K562 (cell line): ENCODE measurements around the gene CDC20. TPM values are rescaled to one million over a fixed set of nuclear protein-coding genes. Genes with fewer than 3 reads are reported as not detected.

Experiments used
- CBFA2T2 ChIP-seq: fragments of 450-650 bp; conservative IDR thresholded peaks from 2 replicates; pipeline ENCODE4 v1.6.1; 2017; ENCODE audit warnings: mild to moderate bottlenecking
- CBFB ChIP-seq: sonication (generic); formaldehyde crosslinking; IDR thresholded peaks from 2 replicates; pipeline ENCODE4 v1.4.0; 2020; ENCODE audit warnings: mild to moderate bottlenecking, missing genetic modification reagents
- CXXC5 ChIP-seq: fragments of 250-450 bp; sonication (Bioruptor Pico); IDR thresholded peaks from 2 replicates; pipeline ENCODE4 v1.8.0; 2022; ENCODE audit warnings: inconsistent platforms, mild to moderate bottlenecking, moderate library complexity
- DMBX1 ChIP-seq: fragments of 250-450 bp; sonication (Bioruptor Pico); IDR thresholded peaks from 2 replicates; pipeline ENCODE4 v1.8.0; 2022; ENCODE audit warnings: inconsistent platforms, mild to moderate bottlenecking, moderate library complexity, borderline replicate concordance
- ELF1 ChIP-seq: fragments of 200-800 bp; sonication (Bioruptor generic); IDR thresholded peaks from 2 replicates; pipeline ENCODE4 v1.6.1; 2016; ENCODE audit warnings: missing genetic modification characterization, missing compliant biosample characterization
- ETS2 ChIP-seq: IDR thresholded peaks from 2 replicates; pipeline ENCODE4 v1.6.1; 2016; ENCODE audit warnings: borderline replicate concordance, missing genetic modification characterization, mild to moderate bottlenecking, moderate library complexity, missing compliant biosample characterization; ENCODE audit not compliant: poor library complexity, severe bottlenecking
- GATA2 ChIP-seq: sonication (generic); formaldehyde crosslinking; IDR thresholded peaks from 2 replicates; pipeline ENCODE4 v1.4.0; 2020; ENCODE audit warnings: mild to moderate bottlenecking, missing genetic modification reagents
- KLF16 ChIP-seq: IDR thresholded peaks from 2 replicates; pipeline ENCODE4 v1.6.1; 2016; ENCODE audit warnings: antibody characterized with exemption
- MBD2 ChIP-seq: sonication (generic); IDR thresholded peaks from 2 replicates; pipeline ENCODE4 v1.6.1; 2016; ENCODE audit warnings: low read depth, borderline replicate concordance
- NBN ChIP-seq: fragments of 450-650 bp; IDR thresholded peaks from 2 replicates; pipeline ENCODE4 v1.6.1; 2016; ENCODE audit warnings: low read depth, mild to moderate bottlenecking
- NR1H2 ChIP-seq: sonication (generic); formaldehyde crosslinking; IDR thresholded peaks from 2 replicates; pipeline ENCODE4 v1.4.0; 2020; ENCODE audit warnings: mild to moderate bottlenecking, missing genetic modification reagents
- PML ChIP-seq: IDR thresholded peaks from 2 replicates; pipeline ENCODE4 v1.6.1; 2012; ENCODE audit warnings: low read length, inconsistent platforms
- RBBP5 ChIP-seq: fragments of 200-600 bp; sonication (generic); IDR thresholded peaks from 2 replicates; pipeline ENCODE4 v1.6.1; 2012; ENCODE audit warnings: borderline replicate concordance, mild to moderate bottlenecking, low read length, control low read depth, inconsistent platforms; ENCODE audit not compliant: insufficient read depth, poor library complexity, severe bottlenecking
- SAP30 ChIP-seq: fragments of 200-600 bp; sonication (generic); IDR thresholded peaks from 2 replicates; pipeline ENCODE4 v1.6.1; 2012; ENCODE audit warnings: borderline replicate concordance, low read depth, mild to moderate bottlenecking, moderate library complexity, low read length, control low read depth, inconsistent platforms; ENCODE audit not compliant: insufficient read depth, poor library complexity, severe bottlenecking
- SMAD4 ChIP-seq: fragments of 250-450 bp; sonication (Bioruptor Pico); conservative IDR thresholded peaks from 2 replicates; pipeline ENCODE4 v1.8.0; 2021; ENCODE audit warnings: inconsistent platforms, mild to moderate bottlenecking, moderate library complexity
- SMARCB1 ChIP-seq: IDR thresholded peaks from 2 replicates; pipeline ENCODE4 v1.6.1; 2011; ENCODE audit warnings: improper control_type of control experiment, low read depth; ENCODE audit not compliant: insufficient read length
- STAT5A ChIP-seq: IDR thresholded peaks from 2 replicates; pipeline ENCODE4 v1.6.1; 2012; ENCODE audit warnings: low read length, inconsistent platforms, borderline replicate concordance
- TAF9B ChIP-seq: fragments of 450-650 bp; IDR thresholded peaks from 2 replicates; pipeline ENCODE4 v1.6.1; 2018; ENCODE audit warnings: mild to moderate bottlenecking; ENCODE audit not compliant: partially characterized antibody
- ZFP30 ChIP-seq: fragments of 250-450 bp; sonication (Bioruptor Pico); IDR thresholded peaks from 2 replicates; pipeline ENCODE4 v1.8.0; 2022; ENCODE audit warnings: moderate library complexity, mild to moderate bottlenecking, inconsistent platforms, borderline replicate concordance
- ZFPM2 ChIP-seq: fragments of 250-450 bp; sonication (Bioruptor Pico); IDR thresholded peaks from 2 replicates; pipeline ENCODE4 v1.5.1; 2022; ENCODE audit warnings: mild to moderate bottlenecking
- ZHX1 ChIP-seq: fragments of 150-350 bp; conservative IDR thresholded peaks from 2 replicates; pipeline ENCODE4 v1.6.1; 2014; ENCODE audit warnings: low read length
- ZNF24 ChIP-seq: fragments of 450-650 bp; IDR thresholded peaks from 2 replicates; pipeline ENCODE4 v1.6.1; 2016
- ZNF431 ChIP-seq: sonication (generic); formaldehyde crosslinking; IDR thresholded peaks from 2 replicates; pipeline ENCODE4 v1.8.0; 2022; ENCODE audit warnings: mild to moderate bottlenecking, missing genetic modification reagents
- ZNF668 ChIP-seq: fragments of 250-450 bp; sonication (Bioruptor Pico); IDR thresholded peaks from 2 replicates; pipeline ENCODE4 v1.8.0; 2022; ENCODE audit warnings: mild to moderate bottlenecking, inconsistent platforms
- polyA plus RNA-seq, 8 experiments: library from polyadenylated mRNA; depleted of rRNA in 4 of 8; stranded (reverse) in 5 of 8; unstranded in 3 of 8; fragments of >200 nt; fragmentation: Nextera tagmentation in 2 of 8; fragmentation: Illumina TruSeq in 1 of 8; extraction: Ambion mirVana in 2 of 8; extraction: Trizol in 1 of 8; gene quantifications; 2 replicates each; pipeline versions ENCODE4 v1.2.1 to v1.2.3, GENCODE V29; 2011 to 2014; ENCODE audit warnings: inconsistent platforms in 1 of 8, missing spikeins in 1 of 8
- total RNA-seq, 7 experiments: library from RNA; depleted of rRNA in 6 of 7; stranded (reverse); fragments of >200 nt in 6 of 7; fragmentation: Illumina TruSeq in 2 of 7; extraction: Trizol in 2 of 7; gene quantifications; 2 replicates each; pipeline versions ENCODE4 v1.2.1 to v1.2.3, GENCODE V29; 2011 to 2021; ENCODE audit warnings: low replicate concordance in 1 of 7
- TF ChIP-seq, protein P1 (sequence below): sonication (generic); formaldehyde crosslinking; IDR thresholded peaks from 2 replicates; pipeline ENCODE4 v1.8.1; 2023; ENCODE audit warnings: mild to moderate bottlenecking, missing genetic modification reagents

Gene CDC20
- total and polyA plus RNA-seq, 9 of the 15 experiments (the other 6 are each of a cell fraction or from before 2014, with no cell fraction given), result 45.2 to 224 (median 121) TPM

DNA sequence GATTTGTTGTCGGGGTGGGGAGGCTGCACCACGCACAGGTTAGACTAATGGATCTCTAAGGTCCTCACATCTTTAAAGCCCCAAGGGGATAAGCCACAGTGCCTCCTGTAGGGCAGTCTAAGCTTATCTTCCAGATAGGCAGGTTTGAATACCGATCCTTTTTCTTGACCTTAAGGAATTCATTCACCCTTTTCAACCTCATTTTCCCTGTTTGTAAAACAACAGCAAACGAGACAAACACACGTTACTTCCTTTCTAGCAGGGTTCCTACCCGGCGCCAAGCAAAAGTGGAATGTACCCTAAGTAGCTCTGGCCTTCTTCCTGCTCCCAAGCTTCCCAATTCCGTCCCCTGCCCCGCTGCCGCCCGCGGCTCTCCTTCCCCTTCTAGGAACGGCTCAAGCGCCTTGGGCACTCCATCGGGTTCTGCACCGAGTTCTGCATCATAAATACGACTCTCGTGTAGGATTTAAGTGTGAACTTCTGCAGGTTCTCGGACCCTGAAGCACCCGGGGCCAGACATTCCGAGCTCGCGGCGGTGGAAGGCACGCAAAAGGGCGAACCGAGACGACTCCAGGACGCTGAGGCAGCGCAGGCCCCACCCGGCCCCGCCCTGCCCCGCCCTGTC, 548 bp upstream of the CDC20 start (continued):
- TF ChIP-seq ETS2 (tag), result no peak
- no peak for TF ChIP-seq ZFPM2 (CRISPR knock-in tag)
- TF ChIP-seq CBFB (CRISPR knock-in tag), result peak; percentile 16; the same call in 1 of the 2 replicates
- peak; percentile 86 for TF ChIP-seq NBN
- TF ChIP-seq DMBX1 (CRISPR knock-in tag), result no peak; the same call in 1 of the 2 replicates
- no peak for TF ChIP-seq ELF1 (tag)
- 0 out of 2 replicates have a peak, but pooled peaks have one; percentile 11 for TF ChIP-seq ZNF24
- TF ChIP-seq ZFP30 (CRISPR knock-in tag), result no peak
- peak; percentile 56; the same call in 1 of the 2 replicates for TF ChIP-seq NR1H2
- TF ChIP-seq, protein P1, sequence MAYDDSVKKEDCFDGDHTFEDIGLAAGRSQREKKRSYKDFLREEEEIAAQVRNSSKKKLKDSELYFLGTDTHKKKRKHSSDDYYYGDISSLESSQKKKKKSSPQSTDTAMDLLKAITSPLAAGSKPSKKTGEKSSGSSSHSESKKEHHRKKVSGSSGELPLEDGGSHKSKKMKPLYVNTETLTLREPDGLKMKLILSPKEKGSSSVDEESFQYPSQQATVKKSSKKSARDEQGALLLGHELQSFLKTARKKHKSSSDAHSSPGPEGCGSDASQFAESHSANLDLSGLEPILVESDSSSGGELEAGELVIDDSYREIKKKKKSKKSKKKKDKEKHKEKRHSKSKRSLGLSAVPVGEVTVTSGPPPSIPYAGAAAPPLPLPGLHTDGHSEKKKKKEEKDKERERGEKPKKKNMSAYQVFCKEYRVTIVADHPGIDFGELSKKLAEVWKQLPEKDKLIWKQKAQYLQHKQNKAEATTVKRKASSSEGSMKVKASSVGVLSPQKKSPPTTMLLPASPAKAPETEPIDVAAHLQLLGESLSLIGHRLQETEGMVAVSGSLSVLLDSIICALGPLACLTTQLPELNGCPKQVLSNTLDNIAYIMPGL (CRISPR knock-in tag), result 0 out of 2 replicates have a peak, but pooled peaks have one; percentile 73
- TF ChIP-seq MBD2, result 0 out of 2 replicates have a peak, but pooled peaks have one; percentile 32
- peak; percentile 72; the same call in 1 of the 2 replicates for TF ChIP-seq CXXC5 (CRISPR knock-in tag)
- TF ChIP-seq SMAD4 (CRISPR knock-in tag), result peak; percentile 50; the same call in 1 of the 2 replicates
- TF ChIP-seq PML, result 0 out of 2 replicates have a peak, but pooled peaks have one; percentile 34
- TF ChIP-seq SMARCB1, result no peak
- peak; percentile 27 for TF ChIP-seq TAF9B
- TF ChIP-seq CBFA2T2, result no peak
- no peak for TF ChIP-seq ZNF431 (CRISPR knock-in tag)
- no peak for TF ChIP-seq STAT5A
- TF ChIP-seq ZNF668, result no peak
- no peak for TF ChIP-seq ZHX1
- TF ChIP-seq SAP30, result peak; percentile 33
- peak; percentile 7 for TF ChIP-seq RBBP5
- peak; percentile 41; the same call in 1 of the 2 replicates for TF ChIP-seq GATA2 (CRISPR knock-in tag)
- TF ChIP-seq KLF16, result peak; percentile 41
